ENCODE measurements around the gene CDH24. TPM values are rescaled to one million over a fixed set of nuclear protein-coding genes. Genes with fewer than 3 reads are reported as not detected.

Gene CDH24
- total and polyA plus RNA-seq, 8 donors, result 1.2 to 14.3 (median 3.7) TPM; not detected in 1

DNA sequence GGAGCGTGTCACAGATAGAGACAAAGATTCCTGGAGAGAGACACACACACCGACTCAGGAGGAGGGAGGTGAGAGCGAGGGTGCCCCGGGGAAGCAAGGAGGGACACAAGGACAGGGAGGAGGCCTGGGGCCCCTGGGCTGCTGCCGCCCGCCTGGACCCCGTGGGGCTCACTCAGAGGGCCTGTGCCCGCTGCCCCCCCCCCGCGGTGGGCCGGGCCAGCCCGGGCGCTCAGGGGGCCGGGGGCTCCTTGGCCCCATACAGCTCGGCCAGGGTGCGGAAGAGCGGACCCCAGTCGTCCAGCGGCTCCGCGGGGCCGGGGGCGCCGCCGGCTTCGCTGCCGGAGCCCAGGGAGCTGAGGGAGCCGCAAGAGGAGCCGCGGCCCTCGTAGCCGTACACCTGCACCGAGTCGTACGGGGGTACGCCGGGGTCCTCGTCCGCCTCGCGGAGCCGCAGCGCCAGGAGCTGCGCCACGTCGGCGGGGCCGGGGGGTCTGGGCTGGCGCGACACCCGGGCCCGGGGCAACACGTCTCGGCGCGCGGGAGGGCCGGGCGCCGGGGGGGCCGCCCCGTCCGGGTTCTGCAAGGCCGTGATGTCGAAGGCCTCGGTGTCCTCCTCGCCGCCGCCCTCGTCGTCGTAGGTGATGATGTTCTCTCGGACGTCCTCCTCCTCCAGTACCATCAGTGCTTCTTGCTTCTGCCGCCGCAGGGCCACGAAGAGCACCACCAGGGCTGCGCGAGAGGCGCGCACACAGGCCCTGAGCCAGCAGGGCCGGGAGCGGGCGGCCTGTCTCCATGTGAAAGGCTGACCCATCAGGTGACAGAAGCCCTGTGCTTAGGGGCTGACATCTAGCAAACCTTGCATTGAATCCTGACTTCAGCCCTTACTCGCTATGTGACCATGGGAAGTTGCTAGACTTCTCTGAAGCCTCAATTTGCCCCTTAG, 9.3 kb downstream of the CDH24 start:
- intact Hi-C loops (cut with DNase I; ENCODE audit: low total_unique reads), result no loop called here
- 70 to 83% (median 77%) methylated on average over 47 to 85 of the region's 85 CpGs for WGBS, 5 donors
- TF ChIP-seq POLR2A (IDR thresholded peaks at IDR 0.05) (no peak), POLR2AphosphoS5 (IDR thresholded peaks at IDR 0.05) (no peak), EP300 (IDR thresholded peaks at IDR 0.05) (no peak)
- TF ChIP-seq, protein P1, sequence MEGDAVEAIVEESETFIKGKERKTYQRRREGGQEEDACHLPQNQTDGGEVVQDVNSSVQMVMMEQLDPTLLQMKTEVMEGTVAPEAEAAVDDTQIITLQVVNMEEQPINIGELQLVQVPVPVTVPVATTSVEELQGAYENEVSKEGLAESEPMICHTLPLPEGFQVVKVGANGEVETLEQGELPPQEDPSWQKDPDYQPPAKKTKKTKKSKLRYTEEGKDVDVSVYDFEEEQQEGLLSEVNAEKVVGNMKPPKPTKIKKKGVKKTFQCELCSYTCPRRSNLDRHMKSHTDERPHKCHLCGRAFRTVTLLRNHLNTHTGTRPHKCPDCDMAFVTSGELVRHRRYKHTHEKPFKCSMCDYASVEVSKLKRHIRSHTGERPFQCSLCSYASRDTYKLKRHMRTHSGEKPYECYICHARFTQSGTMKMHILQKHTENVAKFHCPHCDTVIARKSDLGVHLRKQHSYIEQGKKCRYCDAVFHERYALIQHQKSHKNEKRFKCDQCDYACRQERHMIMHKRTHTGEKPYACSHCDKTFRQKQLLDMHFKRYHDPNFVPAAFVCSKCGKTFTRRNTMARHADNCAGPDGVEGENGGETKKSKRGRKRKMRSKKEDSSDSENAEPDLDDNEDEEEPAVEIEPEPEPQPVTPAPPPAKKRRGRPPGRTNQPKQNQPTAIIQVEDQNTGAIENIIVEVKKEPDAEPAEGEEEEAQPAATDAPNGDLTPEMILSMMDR (IDR thresholded peaks at IDR 0.05), result no peak
- no peaks in the 10 kb centered on the region for H3K36me3 ChIP-seq
- H3K27me3 ChIP-seq, result peaks cover 0 to 12% (median 0%) of the 10 kb centered on the region in 3 donors
- H3K4me3 ChIP-seq, result no peak overlapping the region
- peak in 1 of 2 donors; percentile 3 for DNase-seq
- no peaks in the 10 kb centered on the region for H3K9me3 ChIP-seq
- H3K4me1 ChIP-seq, result peaks cover 0 to 18% (median 8%) of the 10 kb centered on the region in 4 donors
- H3K27ac ChIP-seq, result peak overlapping the region in 1 of 5 donors; percentile 7

DNA sequence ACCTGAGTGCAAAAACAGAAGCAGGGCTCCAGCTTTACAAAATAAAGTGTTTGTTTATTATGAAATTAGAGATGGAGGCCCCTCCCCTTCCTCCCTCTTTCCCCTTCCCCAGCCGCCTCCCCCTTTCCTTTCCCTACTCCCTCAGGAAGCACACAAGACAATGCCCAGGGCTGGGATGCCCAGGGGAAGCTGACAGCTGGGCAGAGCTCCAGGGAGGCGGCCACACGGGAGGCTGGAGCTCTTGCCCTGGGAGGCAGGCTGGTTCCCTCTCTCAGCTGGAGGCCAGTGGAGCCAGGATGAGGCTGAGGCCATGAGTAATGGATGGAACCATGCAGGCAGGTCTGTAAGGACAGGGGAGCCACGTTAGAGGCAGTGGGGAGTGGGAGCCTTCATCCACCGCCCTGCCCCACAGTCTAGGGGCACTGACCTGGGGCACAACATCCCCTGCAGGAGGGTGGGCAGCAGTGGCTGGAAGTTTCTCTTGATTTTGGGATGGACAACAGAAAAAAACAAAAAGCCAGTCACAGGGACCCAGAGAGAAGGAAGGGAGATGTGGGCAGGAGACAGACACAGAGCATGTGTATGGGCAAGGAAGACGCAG, 10.2 kb downstream of the CDH24 start:
- peak in 1 of 2 donors; percentile 30 for DNase-seq
- intact Hi-C loops (cut with DNase I; ENCODE audit: low total_unique reads), result no loop called here
- no peak overlapping the region for H3K4me3 ChIP-seq
- no peaks in the 10 kb centered on the region for H3K9me3 ChIP-seq
- WGBS, 5 donors, result 67 to 83% (median 71%) methylated on average over 6 of the region's 6 CpGs
- H3K4me1 ChIP-seq, result peaks cover 0 to 18% (median 8%) of the 10 kb centered on the region in 4 donors
- no peaks in the 10 kb centered on the region for H3K36me3 ChIP-seq
- H3K27me3 ChIP-seq, result peaks cover 0 to 12% (median 0%) of the 10 kb centered on the region in 3 donors
- TF ChIP-seq POLR2A (IDR thresholded peaks at IDR 0.05), result no peak
- TF ChIP-seq, protein P1 (IDR thresholded peaks at IDR 0.05), result no peak
- no peak for TF ChIP-seq POLR2AphosphoS5 (IDR thresholded peaks at IDR 0.05)
- no peak for TF ChIP-seq EP300 (IDR thresholded peaks at IDR 0.05)
- peak overlapping the region in 1 of 5 donors; percentile 7 for H3K27ac ChIP-seq

DNA sequence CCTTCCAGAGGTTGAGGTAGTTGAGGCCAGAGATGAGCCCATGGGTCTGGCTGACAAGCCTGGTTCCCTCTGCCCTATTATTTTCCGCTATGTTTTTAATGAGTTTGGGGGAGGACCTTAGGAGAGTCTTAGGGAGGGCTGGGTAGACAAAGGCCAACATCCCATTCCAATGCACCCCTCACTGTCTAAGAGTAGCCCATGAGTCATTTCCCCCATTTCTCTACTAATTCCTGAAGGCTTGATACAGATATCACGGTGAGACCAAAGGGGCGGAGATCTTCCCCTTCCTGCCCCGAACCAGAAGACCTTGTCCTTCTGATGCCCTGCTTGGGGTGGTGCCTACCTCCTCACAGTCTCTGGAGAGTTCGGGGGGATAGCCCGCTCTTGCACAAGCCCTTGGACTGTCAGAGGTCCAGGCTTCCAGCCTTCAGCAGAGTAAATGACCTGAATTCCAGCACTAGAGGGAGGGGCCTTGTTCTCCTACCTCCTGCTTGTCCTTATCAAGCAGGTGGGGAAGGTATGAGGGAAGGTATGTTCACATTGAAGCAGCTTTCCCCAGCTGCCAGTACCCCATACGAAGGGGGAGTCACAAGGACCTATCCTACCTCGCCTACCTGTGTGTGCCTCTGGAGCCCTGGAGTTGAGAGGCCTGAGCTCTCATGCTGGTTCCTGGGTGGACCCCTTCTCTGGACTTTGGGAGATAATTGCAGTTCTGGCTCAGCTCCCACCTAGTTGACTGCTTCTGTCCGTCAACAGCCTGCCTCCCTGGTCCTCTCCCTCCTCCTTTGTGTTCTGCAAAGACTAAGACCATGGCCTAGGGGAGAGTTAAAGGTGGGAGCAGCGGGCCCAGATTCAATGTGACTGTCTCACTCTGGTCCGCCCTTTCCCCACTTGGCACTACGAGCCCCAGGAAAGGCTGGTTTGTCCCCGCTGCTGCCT, 11.6 kb downstream of the CDH24 start:
- TF ChIP-seq POLR2AphosphoS5 (IDR thresholded peaks at IDR 0.05) (no peak), POLR2A (IDR thresholded peaks at IDR 0.05) (no peak), EP300 (IDR thresholded peaks at IDR 0.05) (no peak)
- TF ChIP-seq, protein P1 (IDR thresholded peaks at IDR 0.05), result no peak
- Histone ChIP-seq H3K27ac (peak overlapping the region in 2 of 5 donors; percentile 0 to 27), H3K4me3 (no peak overlapping the region), H3K4me1 (peaks cover 0 to 18% (median 8%) of the 10 kb centered on the region in 4 donors), H3K27me3 (peaks cover 0 to 12% (median 0%) of the 10 kb centered on the region in 3 donors), H3K9me3 (no peaks in the 10 kb centered on the region), H3K36me3 (no peaks in the 10 kb centered on the region)
- intact Hi-C loops (cut with DNase I; ENCODE audit: low total_unique reads), result no loop called here
- WGBS, 5 donors, result 62 to 78% (median 64%) methylated on average over 13 of the region's 13 CpGs
- peak in 1 of 2 donors; percentile 39 for DNase-seq

Measured in stomach (tissue), 9 donors.